ENCODE data around the gene NAV2. TPM values are rescaled to one million over a fixed set of nuclear protein-coding genes. Genes with fewer than 3 reads are reported as not detected.

Gene NAV2
- total RNA-seq, 1 donor from 2014 or later: 9.1 TPM

DNA sequence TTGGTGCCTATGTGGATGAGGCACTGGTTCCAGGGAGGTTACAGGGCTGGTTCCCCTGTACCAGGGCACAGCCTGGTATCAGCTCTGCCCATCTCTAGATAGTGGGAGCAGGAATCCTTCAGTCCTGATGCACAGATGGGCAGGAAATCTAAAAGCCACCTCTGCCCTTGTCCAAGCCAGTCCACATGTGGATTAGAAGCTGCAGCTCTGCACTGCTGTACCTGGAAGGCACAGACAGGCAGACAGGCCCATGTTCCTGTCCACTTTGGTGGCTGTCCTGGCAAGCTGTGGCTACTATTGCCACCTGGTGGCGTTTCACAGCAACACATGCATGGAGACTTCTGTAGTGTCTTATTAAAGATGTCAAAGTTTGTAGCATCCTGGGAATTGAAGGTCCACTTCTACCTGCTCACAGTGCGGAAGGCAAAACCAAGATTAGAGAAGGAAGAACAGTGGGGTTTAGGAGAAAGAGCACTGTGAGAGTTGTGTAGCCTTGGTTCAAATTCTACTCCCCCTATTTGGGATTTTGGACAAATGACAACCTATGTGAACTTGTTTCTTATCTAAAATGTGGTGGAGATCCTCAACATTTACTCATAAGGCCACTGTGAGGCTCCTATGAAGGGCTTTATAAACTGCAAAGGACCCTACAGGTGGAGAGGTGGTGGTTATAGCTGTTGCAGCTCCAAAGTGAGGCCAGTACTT is 30.1 kb downstream of the NAV2 start:
- DNase-seq (ENCODE audit: low read depth): peak; percentile 79

GRCh38 chr11:19743622-19744021 is 31.0 kb downstream of the NAV2 start:
- no peak for DNase-seq (ENCODE audit: low read depth)

- DNase-seq (ENCODE audit: low read depth): no peak
Observed at GRCh38 chr11:19744130-19744529, 31.5 kb downstream of the NAV2 start.

DNA sequence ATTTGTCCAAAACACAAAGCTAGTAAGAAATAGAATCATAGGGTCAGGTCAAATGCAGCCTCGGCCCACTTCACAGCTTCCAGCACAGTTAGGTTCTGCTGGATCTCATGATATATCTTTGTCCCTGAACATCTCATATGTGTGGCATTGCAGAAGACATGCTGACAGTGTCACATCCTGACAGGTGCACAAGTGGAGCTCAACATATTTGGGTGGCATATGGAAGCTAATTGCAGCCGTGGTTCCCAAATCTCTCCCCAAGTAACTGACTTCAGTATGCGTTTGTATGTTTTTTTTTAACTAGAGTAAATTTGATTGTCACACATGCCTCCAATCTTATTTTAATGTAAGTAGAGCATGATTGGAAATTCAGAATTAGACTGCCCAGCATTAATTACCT is 33.4 kb downstream of the NAV2 start:
- DNase-seq (ENCODE audit: low read depth): no peak

GRCh38 chr11:19747634-19748033 is 35.0 kb downstream of the NAV2 start:
- no peak for DNase-seq (ENCODE audit: low read depth)

GRCh38 chr11:19751055-19751454 is 38.4 kb downstream of the NAV2 start:
- DNase-seq (ENCODE audit: low read depth): no peak

DNA sequence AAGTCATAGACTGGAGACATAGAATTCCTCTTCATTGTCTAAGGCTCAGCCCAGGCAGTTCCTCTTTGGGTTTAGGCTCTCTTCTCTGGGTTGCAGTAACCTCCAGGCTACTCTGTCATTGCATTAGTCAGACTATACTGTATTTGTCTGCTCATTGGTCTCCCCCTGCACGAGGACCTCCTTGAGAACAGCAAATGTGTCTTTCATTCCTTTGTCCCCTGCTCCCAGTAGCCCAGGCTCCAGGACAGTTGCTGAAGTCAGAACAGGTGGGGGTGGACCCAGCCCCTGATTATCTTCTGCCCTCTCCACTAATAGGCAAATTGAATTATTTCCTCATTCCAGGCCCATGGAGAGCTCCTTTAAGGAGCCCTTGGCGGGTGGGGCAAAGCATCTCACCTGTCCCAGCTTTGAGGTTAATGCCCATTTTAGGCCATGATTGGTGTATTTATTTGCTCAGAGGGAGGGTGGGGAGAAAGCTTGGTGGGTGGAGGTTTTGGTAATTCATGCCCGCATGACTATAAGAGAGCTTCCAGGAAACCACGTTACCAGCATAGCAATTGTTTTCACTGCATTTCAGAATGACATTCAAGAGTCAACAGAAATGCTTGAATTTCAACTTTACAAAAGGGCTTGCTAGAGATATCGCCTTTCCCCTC is 40.9 kb downstream of the NAV2 start:
- no peak for DNase-seq (ENCODE audit: low read depth)

GRCh38 chr11:19756675-19757475 is 44.2 kb downstream of the NAV2 start:
- DNase-seq (ENCODE audit: low read depth): peak; percentile 73

GRCh38 chr11:19759389-19759788 is 46.8 kb downstream of the NAV2 start:
- no peak for DNase-seq (ENCODE audit: low read depth)

- no peak for DNase-seq (ENCODE audit: low read depth)
Observed at GRCh38 chr11:19762266-19762665, 49.6 kb downstream of the NAV2 start.

- DNase-seq (ENCODE audit: low read depth): no peak
Observed at GRCh38 chr11:19763330-19763729, 50.7 kb downstream of the NAV2 start.

- DNase-seq (ENCODE audit: low read depth): peak; percentile 55
Observed at GRCh38 chr11:19766206-19766605, 53.6 kb downstream of the NAV2 start.

DNA sequence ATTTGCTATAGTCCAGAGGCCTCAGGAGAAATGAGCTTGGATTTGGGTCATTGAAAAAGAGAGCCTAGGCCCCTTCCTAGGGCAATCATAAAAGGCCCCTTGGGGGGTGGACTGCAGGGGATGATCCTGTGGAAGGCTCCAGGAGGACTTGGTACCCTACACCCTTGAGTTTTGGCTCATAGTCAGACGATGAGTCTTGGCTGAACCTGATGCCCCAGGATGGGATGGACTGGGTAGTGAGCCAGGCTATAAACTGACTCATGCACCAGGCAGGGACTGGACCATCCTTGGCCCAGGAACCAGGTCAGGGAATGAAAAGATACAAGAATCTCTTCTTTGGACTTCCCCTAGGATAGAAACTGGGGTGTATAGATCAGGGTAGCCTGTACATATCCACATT is 54.2 kb downstream of the NAV2 start:
- no peak for DNase-seq (ENCODE audit: low read depth)

GRCh38 chr11:19767627-19768151 is 55.1 kb downstream of the NAV2 start:
- no peak for DNase-seq (ENCODE audit: low read depth)

DNA sequence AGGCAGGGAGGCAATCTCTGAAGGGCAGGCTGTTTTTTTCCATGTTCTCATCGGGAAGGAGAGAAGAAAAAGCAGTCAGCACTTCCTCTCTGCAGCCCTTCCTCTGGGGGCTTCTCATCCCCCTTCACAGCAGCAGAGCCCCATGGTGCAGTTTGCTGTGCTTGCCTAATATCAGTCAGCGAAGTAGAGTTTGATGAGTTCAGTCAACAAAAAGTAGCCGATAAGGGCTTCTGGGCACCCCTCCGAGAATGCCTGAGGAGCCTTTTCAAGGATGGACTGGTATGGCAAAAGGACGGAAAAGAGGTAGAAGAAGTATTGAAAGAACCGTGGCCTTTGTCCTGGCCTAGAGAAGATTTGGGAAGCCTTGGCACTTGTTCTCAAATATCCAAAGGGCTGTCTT is 55.6 kb downstream of the NAV2 start:
- DNase-seq (ENCODE audit: low read depth): no peak

- no peak for DNase-seq (ENCODE audit: low read depth)
Observed at GRCh38 chr11:19768815-19769214, 56.2 kb downstream of the NAV2 start.

- peak; percentile 93 for DNase-seq (ENCODE audit: low read depth)
Observed at GRCh38 chr11:19769820-19770219, 57.2 kb downstream of the NAV2 start.

- DNase-seq (ENCODE audit: low read depth): no peak
Observed at GRCh38 chr11:19770277-19770676, 57.6 kb downstream of the NAV2 start.

- DNase-seq (ENCODE audit: low read depth): no peak
Observed at GRCh38 chr11:19771463-19771862, 58.8 kb downstream of the NAV2 start.

GRCh38 chr11:19772480-19772879 is 59.8 kb downstream of the NAV2 start:
- no peak for DNase-seq (ENCODE audit: low read depth)

DNA sequence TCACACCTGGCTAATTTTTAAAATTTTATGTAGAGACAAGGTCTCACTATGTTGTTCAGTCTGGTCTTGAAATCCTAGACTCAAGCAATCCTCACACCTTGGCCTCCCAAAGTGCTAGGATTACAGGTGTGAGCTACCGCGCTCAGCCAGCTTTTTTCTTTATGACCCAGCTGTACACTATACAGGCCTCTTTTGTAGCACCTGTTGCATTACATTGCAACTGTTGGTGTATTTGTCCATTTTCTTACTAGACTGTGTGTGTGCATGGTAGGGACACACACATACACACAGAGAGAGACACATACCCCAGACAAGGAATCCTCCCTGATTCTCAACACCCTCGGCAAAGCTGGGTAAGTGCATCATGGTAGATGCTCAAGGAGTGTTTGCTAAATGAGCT is 61.7 kb downstream of the NAV2 start:
- no peak for DNase-seq (ENCODE audit: low read depth)

All from myocyte (in vitro differentiated cells).